Lung (tissue), 12 donors: ENCODE measurements around the gene DRC7. TPM values are rescaled to one million over a fixed set of nuclear protein-coding genes. Genes with fewer than 3 reads are reported as not detected.

ENCODE experiments used
- ATAC-seq: fragments of 200-7000 bp; cut with Tn5 transposase; one replicate; pipeline ENCODE4 v1.9.1; 2020; ENCODE audit warnings: moderate number of reproducible peaks; ENCODE audit not compliant: insufficient read depth, low FRiP score
- DNase-seq, 3 donors: peaks; one replicate each; pipeline ENCODE4 v3.0.0-alpha.2; 2013 to 2017
- H3K27ac ChIP-seq, 2 donors: one replicate each; pipeline ENCODE4 v1.5.1; 2013; ENCODE audit warnings: mild to moderate bottlenecking in 2 of 2, moderate library complexity in 2 of 2, control low read depth in 1 of 2, inconsistent platforms in 1 of 2, low read depth in 1 of 2, low read length in 1 of 2
- H3K27me3 ChIP-seq, 3 donors: one replicate each; pipeline ENCODE4 v1.5.1; 2013; ENCODE audit warnings: low read length in 2 of 3; ENCODE audit not compliant: control insufficient read depth in 3 of 3, insufficient read depth in 3 of 3
- H3K36me3 ChIP-seq, 4 donors: one replicate each; pipeline ENCODE4 v1.5.1; 2013; ENCODE audit warnings: low read length in 4 of 4, mild to moderate bottlenecking in 1 of 4, moderate library complexity in 1 of 4; ENCODE audit not compliant: control insufficient read depth in 4 of 4, insufficient read depth in 4 of 4
- H3K4me1 ChIP-seq, 5 donors: one replicate each; pipeline ENCODE4 v1.5.1; 2013; ENCODE audit warnings: low read length in 5 of 5, mild to moderate bottlenecking in 2 of 5, moderate library complexity in 1 of 5; ENCODE audit not compliant: control insufficient read depth in 5 of 5, insufficient read depth in 5 of 5
- H3K4me3 ChIP-seq: one replicate; pipeline ENCODE4 v1.5.1; 2013; ENCODE audit warnings: mild to moderate bottlenecking, control low read depth, moderate library complexity
- H3K9ac ChIP-seq, 2 donors: one replicate each; pipeline ENCODE4 v1.5.1; 2013; ENCODE audit warnings: low read length in 2 of 2, control low read depth in 1 of 2; ENCODE audit not compliant: insufficient read depth in 1 of 2
- H3K9me3 ChIP-seq, 4 donors: one replicate each; pipeline ENCODE4 v1.5.1; 2013; ENCODE audit warnings: low read length in 3 of 4, mild to moderate bottlenecking in 1 of 4, moderate library complexity in 1 of 4; ENCODE audit not compliant: control insufficient read depth in 4 of 4, insufficient read depth in 3 of 4
- CTCF ChIP-seq: IDR thresholded peaks from 2 replicates; pipeline ENCODE4 v1.5.1; 2012; ENCODE audit warnings: mild to moderate bottlenecking; ENCODE audit errors: control extremely low read depth, extremely low read depth
- WGBS, 2 donors: extraction: QIAGEN DNeasy Blood & Tissue Kit; methylation state at CpG; one replicate each; pipeline ENCODE4 v1.1.7; 2013; 5-methylcytosine and 5-hydroxymethylcytosine counted together
- polyA plus RNA-seq, 2 donors: library from polyadenylated mRNA; stranded (reverse); fragments of 200-250 nt; gene quantifications; one replicate each; pipeline ENCODE4 v1.2.1, GENCODE V29; 2013
- total RNA-seq, 2 donors: library from RNA; depleted of rRNA in 1 of 2; stranded (reverse); fragments of >200 nt in 1 of 2; gene quantifications; one replicate each; pipeline ENCODE4 v1.2.1, GENCODE V29; 2014 to 2021
- donor health status: control.
- donor health status: control.
- donor health status: Bipolar disorder and iron deficiency.
- donor health status: healthy.
- donor health status: DM: yes; HTN: yes; CAD: no.

The DRC7 gene
- total and polyA plus RNA-seq, 4 donors = 2.5 to 10.9 (median 6.4) TPM

- DNase-seq = peak; percentile 31 to 54 (median 48)
- no peaks in the 10 kb centered on the region for H3K36me3 ChIP-seq
- ATAC-seq = no peak
- no peak overlapping the region for H3K27ac ChIP-seq
- H3K9ac ChIP-seq = no peak overlapping the region
- H3K27me3 ChIP-seq = no peaks in the 10 kb centered on the region
- H3K4me1 ChIP-seq = peaks cover 0 to 27% (median 4%) of the 10 kb centered on the region in 5 donors
- 70 to 71% methylated on average over 10 of the region's 10 CpGs for WGBS, 2 donors
- TF ChIP-seq CTCF = no peak
- H3K9me3 ChIP-seq = no peaks in the 10 kb centered on the region
- H3K4me3 ChIP-seq = no peak overlapping the region
Measured at GRCh38 chr16:57700781-57701551, 6.4 kb downstream of the DRC7 start.

- Histone ChIP-seq H3K4me1 (peaks cover 0 to 27% (median 4%) of the 10 kb centered on the region in 5 donors), H3K27ac (no peak overlapping the region), H3K27me3 (no peaks in the 10 kb centered on the region), H3K36me3 (no peaks in the 10 kb centered on the region), H3K9ac (no peak overlapping the region), H3K4me3 (no peak overlapping the region), H3K9me3 (no peaks in the 10 kb centered on the region)
- WGBS, 2 donors = 82 to 87% methylated on average over 23 of the region's 23 CpGs
- TF ChIP-seq CTCF = no peak
- peak in 1 of 3 donors; percentile 31 for DNase-seq
- ATAC-seq = no peak
Measured at GRCh38 chr16:57701759-57702371, 7.3 kb downstream of the DRC7 start.

GRCh38 chr16:57703416-57704010 is 8.9 kb downstream of the DRC7 start:
- Histone ChIP-seq H3K36me3 (no peaks in the 10 kb centered on the region), H3K4me1 (peaks cover 0 to 27% (median 4%) of the 10 kb centered on the region in 5 donors), H3K27ac (no peak overlapping the region), H3K4me3 (no peak overlapping the region), H3K27me3 (no peaks in the 10 kb centered on the region), H3K9me3 (no peaks in the 10 kb centered on the region), H3K9ac (no peak overlapping the region)
- no peak for TF ChIP-seq CTCF
- ATAC-seq (no peak), DNase-seq (no peak)
- 93% methylated on average over 11 of the region's 11 CpGs for WGBS, 2 donors
